HG03432 (cell line): ENCODE results near the gene MAS1L.
A peak's percentile ranks its signal among the peaks of the same experiment; 100 is the strongest.

Experiments used
- ATAC-seq: cut with Tn5 transposase; IDR thresholded peaks from one replicate; pipeline ENCODE4 v1.9.1; 2021; ENCODE audit warnings: mild to moderate bottlenecking, moderate library complexity; ENCODE audit not compliant: unreplicated experiment

The MAS1L gene

GRCh38 chr6:29487660-29488059, at the start of gene MAS1L:
MAS1L (minus strand) TSS chr6:29487956; CDS start chr6:29487902, 54 bp downstream.
- ATAC-seq, result no peak

- ATAC-seq, result no peak
Measured at GRCh38 chr6:29532320-29532951, 44.7 kb upstream of the MAS1L start.

GRCh38 chr6:29531668-29532067, 43.9 kb upstream of the MAS1L start:
- ATAC-seq, result no peak

- no peak for ATAC-seq
Measured at GRCh38 chr6:29530671-29531310, 43.0 kb upstream of the MAS1L start.

- no peak for ATAC-seq
Measured at GRCh38 chr6:29529956-29530355, 42.2 kb upstream of the MAS1L start.

GRCh38 chr6:29528988-29529560, 41.3 kb upstream of the MAS1L start:
- ATAC-seq, result no peak

GRCh38 chr6:29528300-29528931, 40.7 kb upstream of the MAS1L start:
- no peak for ATAC-seq

- no peak for ATAC-seq
Measured at GRCh38 chr6:29527564-29527963, 39.8 kb upstream of the MAS1L start.

GRCh38 chr6:29527126-29527525, 39.4 kb upstream of the MAS1L start:
- no peak for ATAC-seq

GRCh38 chr6:29525311-29525639, 37.5 kb upstream of the MAS1L start:
- ATAC-seq, result no peak

- no peak for ATAC-seq
Measured at GRCh38 chr6:29524444-29525310, 36.9 kb upstream of the MAS1L start.

- ATAC-seq, result no peak
Measured at GRCh38 chr6:29524044-29524443, 36.3 kb upstream of the MAS1L start.

GRCh38 chr6:29522227-29522626, 34.5 kb upstream of the MAS1L start:
- no peak for ATAC-seq

GRCh38 chr6:29521006-29521680, 33.4 kb upstream of the MAS1L start:
- ATAC-seq, result no peak

- ATAC-seq, result no peak
Measured at GRCh38 chr6:29520232-29520631, 32.5 kb upstream of the MAS1L start.

- no peak for ATAC-seq
Measured at GRCh38 chr6:29519291-29520010, 31.7 kb upstream of the MAS1L start.

GRCh38 chr6:29517728-29518440, 30.1 kb upstream of the MAS1L start:
- ATAC-seq, result no peak

- ATAC-seq, result no peak
Measured at GRCh38 chr6:29517245-29517644, 29.5 kb upstream of the MAS1L start.

GRCh38 chr6:29516108-29516507, 28.4 kb upstream of the MAS1L start:
- ATAC-seq, result peak; percentile 65
